Muscle of arm (tissue), 12 donors: ENCODE results near the gene ELMO1. TPM values are rescaled to one million over a fixed set of nuclear protein-coding genes. Genes with fewer than 3 reads are reported as not detected.
A peak's percentile ranks its signal among the peaks of the same experiment; 100 is the strongest.

Experiments
- DNase-seq: peaks from one replicate; pipeline ENCODE4 v3.0.0-alpha.2; 2013
- polyA plus RNA-seq, 12 donors: library from polyadenylated mRNA; unstranded; fragments of 120-200 nt; gene quantifications; one replicate each; pipeline ENCODE4 v1.2.1, GENCODE V29; 2013; ENCODE audit not compliant: insufficient read length in 12 of 12

The ELMO1 gene
- polyA plus RNA-seq, 12 donors, result 20.7 to 36.5 (median 29.4) TPM; not detected in 1

DNA sequence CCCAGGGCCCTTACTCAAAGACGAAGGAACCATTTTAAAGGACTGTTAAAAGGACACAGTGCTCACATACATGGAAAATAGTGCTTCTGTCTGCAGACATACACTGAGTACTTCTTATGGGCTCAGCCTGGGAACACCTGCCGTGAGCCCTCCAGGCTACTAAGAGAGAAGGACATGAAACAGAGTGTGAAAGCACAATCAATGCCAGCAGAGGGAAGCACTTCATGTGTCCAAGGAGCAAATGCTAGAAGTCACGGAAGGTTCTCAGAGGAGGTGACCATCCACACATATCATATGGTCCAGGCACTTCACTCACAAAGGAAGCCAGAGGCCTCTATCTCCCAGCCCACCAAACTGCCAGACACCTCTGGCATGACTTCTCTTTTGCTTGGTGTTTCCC is 15.5 kb downstream of the ELMO1 start:
- no peak for DNase-seq

DNA sequence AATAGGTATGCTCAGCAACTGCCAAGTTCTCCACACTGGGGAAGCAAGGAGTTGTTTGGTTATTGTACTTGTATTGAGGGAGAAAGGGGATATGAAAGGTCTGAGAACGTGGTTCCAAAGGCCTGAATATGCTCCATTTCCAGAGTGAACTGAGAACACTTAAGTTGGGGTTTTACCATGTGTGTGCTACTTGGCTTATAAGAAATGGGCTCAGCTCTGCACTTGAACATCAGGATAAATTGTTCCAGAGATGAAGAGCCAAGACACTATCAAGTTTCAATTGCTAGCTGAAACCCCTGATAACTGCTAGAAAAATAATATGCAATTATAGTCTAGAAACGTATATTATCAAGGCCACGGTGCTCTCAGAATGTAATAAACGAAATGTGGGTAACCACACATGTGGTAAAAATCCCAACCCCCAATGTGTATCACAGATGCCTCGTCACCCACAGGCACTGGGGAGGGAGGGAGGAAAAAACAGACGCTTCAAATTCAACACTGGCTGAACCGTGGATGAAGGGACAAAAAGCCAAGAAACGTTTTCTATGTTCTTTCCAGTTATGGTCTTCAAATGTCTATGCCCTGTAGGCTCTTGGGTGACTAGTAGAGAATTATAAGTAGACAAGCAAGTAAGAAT is 16.3 kb downstream of the ELMO1 start:
- DNase-seq, result no peak

DNA sequence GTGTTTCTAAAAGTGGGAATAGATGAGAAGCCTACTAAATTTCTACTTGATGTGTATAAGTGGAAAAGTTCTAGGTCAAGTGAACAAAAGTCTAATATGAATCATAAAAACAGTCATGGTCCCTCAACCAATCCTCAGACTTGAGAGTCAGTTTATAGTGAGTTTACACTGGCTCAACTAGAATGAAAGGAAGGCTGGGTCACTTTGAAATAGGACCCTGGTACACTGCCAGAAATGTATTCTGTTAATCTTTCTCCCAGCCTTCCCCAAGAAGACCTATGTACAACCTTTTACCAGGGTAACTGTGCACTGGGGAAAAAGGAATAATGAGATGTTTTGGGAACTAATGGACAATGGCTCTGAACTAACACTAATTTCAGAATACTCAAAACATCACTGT is 17.3 kb downstream of the ELMO1 start:
- no peak for DNase-seq

- no peak for DNase-seq
Observed at GRCh38 chr7:37430640-37431039, 18.0 kb downstream of the ELMO1 start.

GRCh38 chr7:37430171-37430570 is 18.5 kb downstream of the ELMO1 start:
- DNase-seq, result no peak

DNA sequence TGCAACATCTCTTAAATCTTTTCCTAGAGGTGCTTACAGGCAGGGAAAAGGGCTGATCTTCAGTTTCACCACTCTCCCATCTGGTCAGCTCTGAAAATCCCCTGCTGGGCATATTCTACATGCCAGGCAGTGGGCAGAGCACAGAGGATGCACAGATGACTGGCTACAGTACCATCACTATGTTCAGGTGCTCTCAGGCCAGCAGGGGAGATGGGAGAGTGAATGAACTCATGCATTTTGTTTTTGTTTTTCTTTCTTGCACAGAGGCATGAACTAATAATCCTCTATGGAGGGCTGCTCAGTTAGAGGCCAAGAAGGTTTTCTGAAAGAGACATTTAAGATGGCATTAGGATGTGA is 19.3 kb downstream of the ELMO1 start:
- no peak for DNase-seq

- no peak for DNase-seq
Observed at GRCh38 chr7:37428681-37429434, 19.8 kb downstream of the ELMO1 start.

GRCh38 chr7:37427276-37427940 is 21.3 kb downstream of the ELMO1 start:
- no peak for DNase-seq

DNA sequence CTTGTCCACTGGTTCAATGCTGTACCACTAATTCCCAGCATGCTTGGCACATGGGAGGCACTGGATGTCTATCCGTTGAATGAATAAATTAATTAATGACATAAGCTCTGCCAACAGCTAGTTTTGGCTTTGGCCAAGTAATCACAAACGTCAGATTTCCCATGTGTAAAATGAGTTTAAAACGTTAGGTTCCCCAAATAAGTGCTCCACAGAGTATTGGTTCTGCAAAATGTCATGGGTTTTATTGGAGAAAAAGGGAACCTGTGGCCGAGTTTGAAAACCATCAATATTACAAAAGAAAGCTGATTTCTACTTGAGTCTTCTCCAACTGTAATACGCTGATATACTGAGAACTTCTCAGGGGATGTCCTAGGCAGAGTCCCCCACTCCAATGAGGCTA is 23.2 kb downstream of the ELMO1 start:
- no peak for DNase-seq

- DNase-seq, result no peak
Observed at GRCh38 chr7:37424995-37425394, 23.7 kb downstream of the ELMO1 start.

GRCh38 chr7:37424521-37424920 is 24.1 kb downstream of the ELMO1 start:
- DNase-seq, result no peak

DNA sequence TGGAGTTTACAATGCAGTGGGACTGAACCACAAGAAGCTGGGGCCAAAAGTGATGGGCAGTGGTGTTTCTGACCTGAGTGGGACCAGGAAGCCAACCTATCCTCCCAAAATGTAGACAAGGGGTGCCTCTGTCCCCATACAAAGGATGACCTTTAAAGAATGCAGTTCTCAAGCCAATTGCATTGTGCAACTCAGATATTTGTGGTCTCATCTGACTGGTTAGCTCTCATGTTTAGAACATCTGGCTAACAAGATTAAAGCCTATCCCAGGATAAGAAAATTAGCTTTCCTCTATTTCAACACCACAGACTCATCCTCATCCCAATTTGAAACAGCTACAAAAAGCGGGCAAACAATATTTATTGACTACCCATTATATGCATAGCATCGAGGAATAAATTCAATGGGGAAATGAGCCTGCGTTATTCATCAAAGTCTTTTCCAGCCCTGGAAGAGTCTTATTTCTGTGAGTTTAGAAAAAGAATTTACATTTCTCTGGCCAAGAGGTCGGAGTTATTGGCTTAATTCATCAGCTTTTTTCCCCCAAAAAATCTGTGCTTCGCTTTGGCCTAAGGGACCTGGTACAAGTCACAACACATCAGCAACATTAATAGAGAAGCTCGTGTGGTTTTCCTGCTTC is 26.7 kb downstream of the ELMO1 start:
- peak; percentile 54 for DNase-seq

DNA sequence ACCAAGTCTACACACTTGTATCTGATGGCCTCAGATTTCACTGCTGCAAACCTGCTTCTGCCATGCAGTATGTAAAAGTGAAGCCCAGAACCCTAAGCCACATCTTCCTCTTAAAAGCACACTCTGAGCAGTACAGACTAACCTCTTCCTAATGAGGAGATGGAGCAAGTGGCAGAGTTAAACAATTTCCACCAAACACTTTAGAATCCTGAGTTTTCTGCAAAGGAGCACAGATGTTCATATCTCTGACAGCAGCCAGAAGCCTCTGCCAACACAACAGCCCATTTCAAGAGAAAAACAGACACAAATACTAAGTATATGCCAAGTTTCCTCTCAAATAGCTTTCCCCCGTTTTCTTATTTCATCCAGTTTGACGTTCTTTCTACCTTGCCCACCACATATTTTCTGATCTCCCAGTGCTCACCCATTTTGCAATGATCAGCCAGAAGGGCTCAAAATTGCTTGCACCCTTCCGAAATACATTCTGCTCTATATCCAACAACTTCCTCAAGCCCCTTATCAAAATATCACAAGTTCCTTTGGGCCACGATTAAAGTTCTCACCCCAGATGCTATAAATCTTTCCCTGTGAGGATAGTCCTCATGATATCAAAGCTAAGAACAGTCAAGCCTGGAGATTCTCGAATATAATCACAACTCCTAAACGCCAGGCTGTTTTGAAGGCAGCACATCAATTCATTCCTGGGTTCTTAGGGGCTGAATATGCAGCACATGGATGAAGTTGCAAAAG is 27.5 kb downstream of the ELMO1 start:
- peak; percentile 63 for DNase-seq

- DNase-seq, result no peak
Observed at GRCh38 chr7:37419496-37419895, 29.2 kb downstream of the ELMO1 start.

- DNase-seq, result no peak
Observed at GRCh38 chr7:37418381-37418780, 30.3 kb downstream of the ELMO1 start.

DNA sequence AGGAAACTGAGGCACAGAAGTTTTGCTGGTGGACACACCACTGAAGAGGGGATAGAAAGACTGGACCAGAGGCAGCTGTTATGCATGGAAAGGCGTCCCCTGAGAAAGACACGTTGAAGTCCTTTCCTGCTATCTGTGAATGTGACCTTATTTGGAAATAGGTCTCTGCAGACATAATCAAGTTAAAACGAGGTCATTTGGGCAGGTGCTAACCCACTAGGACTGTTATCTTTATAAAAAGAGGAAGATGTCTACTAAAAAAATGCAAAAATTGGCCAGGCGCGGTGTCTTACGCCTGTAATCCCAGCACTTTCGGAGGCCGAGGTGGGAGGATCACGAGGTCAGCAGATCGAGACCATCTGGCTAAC is 31.6 kb downstream of the ELMO1 start:
- no peak for DNase-seq

GRCh38 chr7:37416378-37417106 is 32.1 kb downstream of the ELMO1 start:
- no peak for DNase-seq

DNA sequence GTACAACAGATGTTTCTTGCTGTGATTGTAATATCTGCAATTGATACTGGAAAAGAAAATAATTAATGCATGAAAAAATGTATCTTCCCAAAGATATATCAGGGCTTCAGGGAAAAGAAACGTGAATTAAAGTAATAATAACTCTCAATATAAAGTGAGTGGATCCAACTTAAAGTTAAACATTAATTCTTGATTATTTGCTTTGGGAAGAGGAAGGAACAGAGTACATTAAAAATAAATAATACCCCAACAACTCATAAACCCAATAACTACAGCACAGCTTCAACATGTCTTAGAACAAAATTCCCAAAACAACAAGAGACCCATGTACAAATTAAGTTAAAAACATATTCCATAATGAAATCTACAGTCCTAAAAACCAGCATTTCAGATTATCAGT is 33.0 kb downstream of the ELMO1 start:
- no peak for DNase-seq

- DNase-seq, result no peak
Observed at GRCh38 chr7:37414352-37414983, 34.2 kb downstream of the ELMO1 start.

DNA sequence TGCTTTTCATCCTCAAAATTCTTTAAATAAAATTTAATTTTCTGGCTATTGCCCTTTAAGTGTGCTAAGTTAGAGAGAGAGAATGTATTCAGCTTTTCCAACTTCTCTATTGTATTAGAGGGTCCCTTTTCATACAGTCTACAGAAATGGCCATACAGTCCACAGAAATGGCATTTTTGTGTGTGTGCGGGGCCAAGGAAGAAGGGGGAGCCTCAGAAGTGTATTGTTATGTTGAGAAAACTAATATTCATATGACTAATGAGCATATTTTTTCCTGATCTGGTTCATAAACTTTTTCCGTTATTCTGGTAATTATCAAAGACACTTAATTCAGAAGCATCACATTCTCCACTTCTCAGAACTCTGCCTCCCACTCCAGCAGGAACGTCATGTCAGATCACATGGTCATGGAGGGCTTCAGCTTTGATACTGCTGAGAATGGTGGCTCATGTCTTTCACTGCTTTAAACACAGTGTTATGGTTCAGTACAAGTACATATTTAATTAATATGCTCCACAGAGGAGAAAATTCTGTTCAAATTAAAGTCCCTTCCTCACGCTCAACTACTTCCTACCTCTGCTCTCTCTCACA is 37.1 kb downstream of the ELMO1 start:
- no peak for DNase-seq
